Upper lobe of right lung (tissue), 1 donor: ENCODE results near the gene MMP2. TPM values are rescaled to one million over a fixed set of nuclear protein-coding genes. Genes with fewer than 3 reads are reported as not detected.

ENCODE experiments used
- ATAC-seq: fragments of 200-7000 bp; cut with Tn5 transposase; one replicate; pipeline ENCODE4 v1.9.1; 2020; ENCODE audit warnings: mild to moderate bottlenecking, moderate library complexity
- DNase-seq: peaks from one replicate; pipeline ENCODE4 v3.0.0-alpha.2; 2020
- H3K27ac ChIP-seq: fragments of 200-600 bp; one replicate; pipeline ENCODE4 v1.8.0; 2022
- H3K27me3 ChIP-seq: fragments of 200-600 bp; one replicate; pipeline ENCODE4 v1.8.0; 2022; ENCODE audit warnings: mild to moderate bottlenecking
- H3K36me3 ChIP-seq: fragments of 200-600 bp; one replicate; pipeline ENCODE4 v1.8.0; 2022
- H3K4me1 ChIP-seq: fragments of 200-600 bp; one replicate; pipeline ENCODE4 v1.8.0; 2022
- H3K4me3 ChIP-seq: fragments of 200-600 bp; one replicate; pipeline ENCODE4 v1.8.0; 2022; ENCODE audit warnings: mild to moderate bottlenecking
- H3K9me3 ChIP-seq: fragments of 200-600 bp; one replicate; pipeline ENCODE4 v1.8.0; 2022
- CTCF ChIP-seq: fragments of 200-600 bp; IDR thresholded peaks from one replicate; pipeline ENCODE4 v1.8.0; 2022; ENCODE audit warnings: antibody characterized with exemption
- intact Hi-C: fragments of 100-400 bp; cut with DNase I; formaldehyde crosslinking; loops from one replicate; pipeline ENCODE4 v1.11.0; 2022
- total RNA-seq: library from RNA; stranded (reverse); fragmentation: NEBNext Ultra II Directional; extraction: Animal tissue kit (Norgen Biotek cat#: 25700); gene quantifications from one replicate; pipeline ENCODE4 v1.2.1, GENCODE V29; 2021
- donor health status: DM: no; HTN: yes; CAD: no; lungs with severe emphysema.

Gene MMP2
- total RNA-seq, 1 donor from 2014 or later = 353 TPM

GRCh38 chr16:55527885-55528284 lies 48.9 kb downstream of the MMP2 start:
- intact Hi-C loops = no loop called here
- no peaks in the 10 kb centered on the region for H3K4me1 ChIP-seq
- no peak overlapping the region for H3K27ac ChIP-seq
- no peak for TF ChIP-seq CTCF
- DNase-seq (no peak), ATAC-seq (no peak)
- H3K4me3 ChIP-seq = no peak overlapping the region
- no peaks in the 10 kb centered on the region for H3K27me3 ChIP-seq
- no peaks in the 10 kb centered on the region for H3K36me3 ChIP-seq
- no peaks in the 10 kb centered on the region for H3K9me3 ChIP-seq

- ATAC-seq = no peak
Measured at GRCh38 chr16:55529018-55529417, 50.0 kb downstream of the MMP2 start.

GRCh38 chr16:55530316-55530856 lies 51.4 kb downstream of the MMP2 start:
- DNase-seq (no peak), ATAC-seq (no peak)
- H3K4me3 ChIP-seq = no peak overlapping the region
- H3K4me1 ChIP-seq = no peaks in the 10 kb centered on the region
- no peaks in the 10 kb centered on the region for H3K27me3 ChIP-seq
- no peaks in the 10 kb centered on the region for H3K9me3 ChIP-seq
- intact Hi-C loops = no loop called here
- no peak overlapping the region for H3K27ac ChIP-seq
- no peaks in the 10 kb centered on the region for H3K36me3 ChIP-seq
- TF ChIP-seq CTCF = no peak

More at GRCh38 chr16:55529018-55529417, 50.0 kb downstream of the MMP2 start:
- no peak for DNase-seq
- Histone ChIP-seq H3K9me3 (no peaks in the 10 kb centered on the region), H3K4me3 (no peak overlapping the region), H3K4me1 (no peaks in the 10 kb centered on the region), H3K36me3 (no peaks in the 10 kb centered on the region), H3K27me3 (no peaks in the 10 kb centered on the region), H3K27ac (no peak overlapping the region)
- no peak for TF ChIP-seq CTCF
- intact Hi-C loops = no loop called here

- intact Hi-C loops = no loop called here
- TF ChIP-seq CTCF = no peak
Measured at GRCh38 chr16:55532227-55532626, 53.2 kb downstream of the MMP2 start.

DNA sequence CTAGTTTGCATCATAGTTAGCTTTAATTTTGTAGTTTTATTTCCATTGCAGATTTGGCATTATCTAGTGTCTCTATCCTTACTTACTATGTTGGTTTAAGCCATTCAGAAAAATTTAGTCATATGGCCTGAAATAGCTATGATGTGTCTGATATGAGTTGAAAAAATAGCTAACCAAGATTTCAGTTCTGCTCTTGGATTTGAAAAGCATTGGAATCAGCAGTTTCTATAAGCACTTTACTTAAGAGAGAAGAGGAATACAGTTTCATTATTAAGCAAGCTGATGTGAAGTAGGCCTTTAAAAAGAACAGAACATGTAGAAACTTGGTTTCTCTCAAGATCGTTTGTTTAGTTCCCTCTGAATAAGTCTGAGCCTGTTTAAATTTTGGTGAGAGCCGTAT lies 55.8 kb downstream of the MMP2 start:
- Histone ChIP-seq H3K27me3 (no peaks in the 10 kb centered on the region), H3K9me3 (no peaks in the 10 kb centered on the region), H3K27ac (no peak overlapping the region), H3K36me3 (no peaks in the 10 kb centered on the region), H3K4me1 (no peaks in the 10 kb centered on the region), H3K4me3 (no peak overlapping the region)
- DNase-seq (no peak), ATAC-seq (peak; percentile 63)
- TF ChIP-seq CTCF = no peak
- intact Hi-C loops = no loop called here

More at GRCh38 chr16:55532227-55532626, 53.2 kb downstream of the MMP2 start:
- ATAC-seq (no peak), DNase-seq (no peak)
- Histone ChIP-seq H3K27me3 (no peaks in the 10 kb centered on the region), H3K4me3 (no peak overlapping the region), H3K9me3 (no peaks in the 10 kb centered on the region), H3K4me1 (no peaks in the 10 kb centered on the region), H3K36me3 (no peaks in the 10 kb centered on the region), H3K27ac (no peak overlapping the region)

DNA sequence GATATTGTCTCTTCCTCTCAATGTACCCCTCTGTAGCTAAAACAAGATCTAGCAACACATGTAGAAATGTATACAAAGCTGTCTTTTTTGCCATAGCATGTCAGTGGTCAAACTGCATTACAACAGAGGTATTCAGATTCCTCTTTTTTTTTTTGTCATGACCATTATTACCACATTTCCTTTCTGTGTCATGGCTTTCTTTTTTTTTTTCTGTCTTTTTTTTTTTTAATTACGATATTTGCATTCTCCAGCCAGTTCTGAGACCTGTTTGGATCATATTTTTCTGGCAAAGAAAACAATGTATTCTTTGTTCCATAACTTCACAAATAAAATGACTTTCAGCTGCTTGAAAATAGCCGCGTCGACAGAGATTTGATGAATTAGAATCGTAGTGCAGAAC lies 60.1 kb downstream of the MMP2 start:
- ATAC-seq = no peak
- DNase-seq = no peak

More for the DNA sequence above, 60.1 kb downstream of the MMP2 start:
- Histone ChIP-seq H3K27ac (no peak overlapping the region), H3K27me3 (no peaks in the 10 kb centered on the region), H3K9me3 (no peaks in the 10 kb centered on the region), H3K4me3 (no peak overlapping the region), H3K36me3 (no peaks in the 10 kb centered on the region), H3K4me1 (no peaks in the 10 kb centered on the region)
- TF ChIP-seq CTCF = no peak
- intact Hi-C loops = no loop called here
